CD4-positive, alpha-beta T cell treated with Interleukin-17A for 4 hours (primary cell): ENCODE measurements around the gene PHC2.

Experiments used
- DNase-seq: peaks from one replicate; pipeline ENCODE4 v3.0.0-alpha.2; 2020; ENCODE audit warnings: mixed read lengths

The PHC2 gene

GRCh38 chr1:33384040-33384812 is 46.7 kb downstream of the PHC2 start:
- no peak for DNase-seq

GRCh38 chr1:33383489-33383888 is 47.4 kb downstream of the PHC2 start:
- no peak for DNase-seq

- DNase-seq: no peak
These were observed 48.1 kb downstream of the PHC2 start for GRCh38 chr1:33382661-33383415.

- no peak for DNase-seq
These were observed 48.9 kb downstream of the PHC2 start for GRCh38 chr1:33381977-33382376.

DNA sequence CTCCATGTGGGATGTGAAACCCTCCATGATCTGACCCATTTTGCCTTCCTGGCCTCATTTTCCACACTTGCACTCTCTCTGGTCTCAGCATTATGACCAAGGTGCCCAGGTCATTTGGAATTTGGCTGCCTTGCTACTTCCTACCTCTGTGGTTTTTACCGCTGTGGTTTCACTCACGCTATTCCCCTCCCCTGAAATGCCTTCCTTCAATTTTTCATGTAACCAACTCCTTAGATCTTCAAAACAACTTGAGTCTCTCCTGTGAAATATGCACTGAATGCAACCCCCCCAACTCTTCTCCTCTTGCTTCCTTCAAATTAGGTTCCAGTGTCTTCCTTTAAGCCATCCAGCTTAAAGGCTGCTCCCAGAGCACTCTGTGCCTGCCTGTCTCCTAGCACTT is 50.1 kb downstream of the PHC2 start:
- DNase-seq: no peak

DNA sequence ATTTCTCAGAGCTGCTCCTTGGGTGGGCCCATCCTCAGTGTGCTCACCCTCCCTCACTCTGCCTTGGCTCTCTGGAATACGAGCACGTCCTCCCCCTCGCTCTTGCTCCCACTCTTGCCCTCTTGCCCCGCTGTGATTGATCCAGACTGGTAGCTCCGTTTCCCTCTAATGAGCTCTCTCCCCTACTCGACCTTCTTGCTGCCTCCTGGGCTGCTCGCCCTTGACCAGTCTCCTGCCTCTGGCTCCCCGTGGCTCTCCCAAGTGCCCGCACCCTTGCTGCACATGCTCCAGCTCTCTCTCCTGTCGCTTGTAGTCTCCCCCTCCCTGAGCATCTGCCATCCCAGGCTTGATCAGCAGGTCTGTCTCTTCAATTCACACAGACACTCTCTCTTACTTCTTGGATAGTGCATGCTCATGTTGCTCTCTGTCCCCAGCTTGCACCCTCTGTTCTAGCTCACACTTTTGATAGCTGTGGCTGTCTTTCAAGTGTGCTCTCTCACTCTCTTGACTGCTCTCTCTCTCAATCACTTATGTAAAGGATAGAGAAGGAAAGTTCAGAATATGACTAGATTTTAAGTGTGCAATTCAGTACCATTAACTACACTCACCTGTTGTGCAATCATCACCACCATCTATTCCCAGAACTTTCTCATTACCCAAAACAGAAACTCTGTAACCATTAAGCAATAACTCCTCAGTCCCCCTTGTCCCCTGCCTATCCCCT is 51.1 kb downstream of the PHC2 start:
- DNase-seq: no peak

DNA sequence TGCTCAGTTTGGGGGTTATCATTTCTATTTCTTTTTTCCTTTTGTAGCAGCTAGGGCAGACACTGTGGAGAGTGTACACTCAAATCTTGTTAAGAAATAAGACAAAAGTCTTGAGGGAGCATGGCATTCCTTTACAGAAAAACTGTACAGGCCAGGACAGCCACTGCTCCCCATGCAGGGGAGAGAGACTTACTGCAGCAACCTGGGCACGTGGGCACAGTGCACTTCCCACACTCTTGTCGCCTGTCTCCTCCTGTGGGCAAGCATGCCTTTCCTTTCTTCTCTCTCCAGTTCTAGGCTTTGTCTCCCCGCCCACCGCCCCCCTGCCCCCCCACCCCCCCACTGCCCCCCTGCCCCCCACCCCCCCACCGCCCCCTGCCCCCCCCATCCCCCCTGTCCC is 51.9 kb downstream of the PHC2 start:
- DNase-seq: no peak

GRCh38 chr1:33378524-33378923 is 52.4 kb downstream of the PHC2 start:
- no peak for DNase-seq

GRCh38 chr1:33377756-33378155 is 53.1 kb downstream of the PHC2 start:
- no peak for DNase-seq

DNA sequence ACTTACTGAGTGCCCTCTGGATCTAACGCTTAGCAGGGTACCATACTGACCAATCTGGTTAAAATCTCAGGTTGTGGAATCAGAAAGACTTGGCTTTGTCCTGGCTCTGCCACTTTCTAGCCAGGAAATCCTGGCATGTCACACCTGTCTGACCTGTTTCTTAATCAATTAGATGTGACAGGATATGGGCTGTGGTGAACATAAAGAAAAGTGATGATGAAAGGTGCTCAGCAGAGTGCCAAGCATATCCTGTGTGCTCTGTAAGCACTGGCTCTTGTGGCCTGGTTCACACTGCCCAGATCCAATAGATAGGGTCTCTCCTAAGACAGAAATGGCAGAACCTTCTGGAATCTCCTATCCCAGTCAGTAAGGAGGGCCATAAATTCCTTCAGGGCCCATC is 53.9 kb downstream of the PHC2 start:
- DNase-seq: no peak

DNA sequence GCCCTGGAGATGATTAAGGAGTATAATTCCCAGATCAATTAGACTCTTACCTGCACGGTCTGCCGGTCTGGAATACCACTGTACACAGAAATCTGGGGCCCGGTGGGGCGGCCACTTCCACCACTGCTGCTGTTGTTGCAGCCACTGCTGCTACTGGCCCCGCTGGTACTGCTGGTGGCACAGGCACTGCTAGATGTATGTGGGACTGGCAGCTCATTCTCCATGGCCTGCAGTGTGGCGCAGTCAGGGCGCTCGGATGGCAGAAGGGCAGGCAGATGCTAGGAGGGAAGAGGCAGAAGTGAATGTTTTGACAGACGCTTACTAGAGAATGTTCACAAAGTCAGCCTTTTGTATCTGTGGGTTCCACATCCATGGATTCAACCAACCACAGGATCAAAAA is 55.6 kb downstream of the PHC2 start:
- no peak for DNase-seq

GRCh38 chr1:33374336-33375105 is 56.4 kb downstream of the PHC2 start:
- DNase-seq: no peak

- no peak for DNase-seq
These were observed 57.3 kb downstream of the PHC2 start for GRCh38 chr1:33373606-33374005.

GRCh38 chr1:33372677-33373076 is 58.2 kb downstream of the PHC2 start:
- no peak for DNase-seq

GRCh38 chr1:33372162-33372561 is 58.7 kb downstream of the PHC2 start:
- DNase-seq: no peak

GRCh38 chr1:33371334-33371733 is 59.6 kb downstream of the PHC2 start:
- DNase-seq: no peak

GRCh38 chr1:33370827-33371226 is 60.1 kb downstream of the PHC2 start:
- DNase-seq: no peak

DNA sequence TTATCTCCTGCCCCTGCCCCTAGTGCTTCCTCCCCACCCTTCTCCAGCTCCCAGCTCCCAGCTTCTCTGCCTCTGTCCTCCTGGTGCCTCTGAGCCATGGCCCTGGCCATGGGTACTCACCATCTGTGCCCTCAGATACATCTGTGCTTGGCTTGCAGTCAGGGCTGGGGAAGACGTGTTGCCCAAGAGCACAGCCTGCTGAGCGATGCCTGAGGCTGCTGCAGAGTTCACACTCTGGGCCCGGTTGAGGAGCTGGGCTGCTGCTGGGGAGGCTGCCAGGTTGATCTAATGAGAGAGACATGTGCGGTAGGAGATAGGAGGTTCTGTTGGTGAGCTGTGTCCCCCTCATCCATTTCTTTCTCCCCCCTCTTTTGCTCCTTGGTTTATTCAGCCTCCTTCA is 60.6 kb downstream of the PHC2 start:
- no peak for DNase-seq

GRCh38 chr1:33369764-33370163 is 61.1 kb downstream of the PHC2 start:
- DNase-seq: no peak

GRCh38 chr1:33369081-33369480 is 61.8 kb downstream of the PHC2 start:
- DNase-seq: no peak

DNA sequence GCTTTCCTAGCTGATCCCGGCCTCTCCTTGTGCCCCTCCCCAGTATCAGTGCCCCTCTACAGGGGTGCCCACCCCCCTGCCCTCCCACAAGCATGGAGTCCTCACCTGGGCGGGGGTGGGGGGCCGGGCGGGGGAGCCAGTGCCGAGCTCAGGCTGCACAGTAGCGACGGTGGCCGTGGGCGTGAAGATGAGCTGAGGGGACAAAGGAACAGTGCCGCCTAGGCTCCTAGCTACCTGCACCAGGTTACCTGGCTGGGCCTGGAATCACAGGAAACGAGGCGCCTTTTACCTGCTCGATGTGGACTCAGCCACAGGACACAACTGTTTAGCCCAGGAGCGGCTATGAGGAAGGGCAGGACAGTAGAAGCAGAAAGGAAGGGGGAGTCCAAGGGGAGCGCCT is 62.5 kb downstream of the PHC2 start:
- no peak for DNase-seq

DNA sequence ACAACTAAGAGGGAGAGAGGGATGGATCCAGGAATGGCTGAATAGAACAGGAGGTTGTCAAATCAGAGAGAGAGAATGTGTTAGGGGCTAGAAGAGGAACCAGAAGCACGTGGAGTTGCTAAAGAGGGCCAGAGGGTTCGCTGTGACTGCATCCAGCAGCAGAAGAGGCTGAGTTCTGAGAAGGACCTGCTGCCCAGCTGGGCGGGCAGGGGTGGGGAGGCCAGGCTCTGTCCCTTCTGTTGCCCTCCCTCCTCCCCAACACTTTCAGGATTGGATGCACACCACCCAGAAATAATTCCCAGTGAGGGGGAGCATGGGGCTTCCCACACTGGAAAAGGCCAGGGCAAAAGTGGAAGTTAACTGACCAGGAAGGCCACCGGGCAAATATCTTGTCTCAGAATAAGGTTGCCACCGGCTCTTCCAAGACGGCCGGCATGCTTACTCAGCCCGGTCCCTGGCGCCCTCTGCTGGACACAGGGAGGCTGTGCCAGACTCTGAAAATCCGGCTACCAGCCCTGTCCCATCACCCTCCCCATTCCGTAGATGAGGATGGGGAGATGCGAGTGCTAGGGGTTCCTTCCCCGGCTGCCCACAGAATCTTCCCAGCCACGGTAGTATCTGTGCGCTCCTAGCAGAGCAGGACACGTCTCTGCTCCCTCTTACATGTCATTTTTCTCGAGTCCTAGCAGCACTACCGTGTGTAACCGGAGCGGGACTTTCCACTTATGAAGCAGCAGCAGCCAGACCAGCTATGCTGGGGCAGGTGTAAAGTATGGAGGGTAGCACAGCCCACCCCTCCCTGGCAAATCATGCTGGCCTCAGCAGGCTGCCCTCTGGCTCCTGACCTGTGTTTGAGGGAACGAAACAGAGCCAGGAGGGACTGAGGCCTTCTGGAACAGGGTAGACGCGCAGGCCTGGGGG is 63.1 kb downstream of the PHC2 start:
- peak; percentile 94 for DNase-seq
